ENCODE results near the gene CTNNBIP1.

DNA sequence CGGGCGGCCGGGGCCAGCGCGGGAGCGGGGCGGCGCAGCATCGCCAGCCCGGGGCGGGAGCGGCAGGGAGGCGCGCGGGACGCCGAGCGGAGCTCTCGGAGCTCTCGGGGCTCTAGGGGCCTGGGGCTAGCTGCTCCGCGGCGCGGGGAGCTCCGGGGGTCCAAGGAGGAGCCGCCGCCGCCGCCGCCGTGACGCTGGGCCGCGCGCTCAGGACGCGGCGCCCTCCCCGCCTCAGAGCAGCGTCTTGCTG lies 86.5 kb downstream of the CTNNBIP1 start:
- TF ChIP-seq POLR2AphosphoS5 (IDR thresholded peaks at IDR 0.05) (no peak), POLR2A (IDR thresholded peaks at IDR 0.05; ENCODE audit: low read depth) (no peak), EP300 (IDR thresholded peaks at IDR 0.05) (no peak)
- TF ChIP-seq, protein P1, sequence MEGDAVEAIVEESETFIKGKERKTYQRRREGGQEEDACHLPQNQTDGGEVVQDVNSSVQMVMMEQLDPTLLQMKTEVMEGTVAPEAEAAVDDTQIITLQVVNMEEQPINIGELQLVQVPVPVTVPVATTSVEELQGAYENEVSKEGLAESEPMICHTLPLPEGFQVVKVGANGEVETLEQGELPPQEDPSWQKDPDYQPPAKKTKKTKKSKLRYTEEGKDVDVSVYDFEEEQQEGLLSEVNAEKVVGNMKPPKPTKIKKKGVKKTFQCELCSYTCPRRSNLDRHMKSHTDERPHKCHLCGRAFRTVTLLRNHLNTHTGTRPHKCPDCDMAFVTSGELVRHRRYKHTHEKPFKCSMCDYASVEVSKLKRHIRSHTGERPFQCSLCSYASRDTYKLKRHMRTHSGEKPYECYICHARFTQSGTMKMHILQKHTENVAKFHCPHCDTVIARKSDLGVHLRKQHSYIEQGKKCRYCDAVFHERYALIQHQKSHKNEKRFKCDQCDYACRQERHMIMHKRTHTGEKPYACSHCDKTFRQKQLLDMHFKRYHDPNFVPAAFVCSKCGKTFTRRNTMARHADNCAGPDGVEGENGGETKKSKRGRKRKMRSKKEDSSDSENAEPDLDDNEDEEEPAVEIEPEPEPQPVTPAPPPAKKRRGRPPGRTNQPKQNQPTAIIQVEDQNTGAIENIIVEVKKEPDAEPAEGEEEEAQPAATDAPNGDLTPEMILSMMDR (IDR thresholded peaks at IDR 0.05), result no peak

Measured in esophagus muscularis mucosa (tissue), 4 donors.